Inflammatory macrophage treated with lipopolysaccharide for 4 hours (primary cell): ENCODE results near the gene MGAT5.

ENCODE experiments used
- DNase-seq: peaks from one replicate; pipeline ENCODE4 v3.0.0-alpha.2; 2020

Gene MGAT5

DNA sequence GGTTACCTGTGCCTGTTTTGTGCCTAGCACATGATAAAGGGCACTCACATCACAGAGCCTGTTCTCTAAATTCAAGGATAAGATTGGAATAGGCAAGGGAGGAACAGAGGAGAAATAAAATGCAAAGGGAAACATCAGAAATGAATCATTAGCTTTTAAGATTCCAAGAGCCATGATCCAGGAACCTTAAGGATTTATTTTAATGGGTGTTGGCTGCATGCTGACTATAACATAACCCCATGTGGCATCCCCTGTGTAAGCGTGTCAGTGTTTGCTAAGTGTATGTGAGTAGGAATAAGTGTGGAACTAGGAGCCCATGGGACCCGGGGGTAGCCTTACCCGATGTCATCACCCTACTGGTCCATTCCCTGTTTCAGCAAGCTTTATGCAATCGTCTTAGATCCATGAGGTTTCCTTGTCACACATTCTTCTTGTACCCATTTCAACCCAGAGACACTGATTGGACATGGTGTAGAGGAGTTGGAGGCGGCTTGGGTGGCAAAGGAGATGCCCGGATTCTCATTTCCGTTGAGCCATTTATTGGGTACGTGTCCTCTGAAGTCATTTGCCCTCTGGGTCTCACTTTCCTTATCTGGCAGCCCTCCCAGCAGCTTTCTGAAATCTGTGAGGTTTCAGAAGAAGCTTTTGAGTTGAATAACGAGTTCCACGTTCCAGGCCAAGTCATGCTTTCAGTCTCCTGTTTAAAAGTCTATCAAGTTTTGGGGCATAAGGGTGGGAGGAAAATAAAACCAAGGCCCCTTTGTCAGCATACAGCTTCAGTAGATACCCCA is 117.0 kb downstream of the MGAT5 start:
- no peak for DNase-seq

GRCh38 chr2:134372141-134372540 is 118.3 kb downstream of the MGAT5 start:
- DNase-seq, result no peak

GRCh38 chr2:134372611-134373131 is 118.8 kb downstream of the MGAT5 start:
- no peak for DNase-seq

- no peak for DNase-seq
Observed at GRCh38 chr2:134375935-134376334, 122.1 kb downstream of the MGAT5 start.

GRCh38 chr2:134377730-134378129 is 123.9 kb downstream of the MGAT5 start:
- no peak for DNase-seq

DNA sequence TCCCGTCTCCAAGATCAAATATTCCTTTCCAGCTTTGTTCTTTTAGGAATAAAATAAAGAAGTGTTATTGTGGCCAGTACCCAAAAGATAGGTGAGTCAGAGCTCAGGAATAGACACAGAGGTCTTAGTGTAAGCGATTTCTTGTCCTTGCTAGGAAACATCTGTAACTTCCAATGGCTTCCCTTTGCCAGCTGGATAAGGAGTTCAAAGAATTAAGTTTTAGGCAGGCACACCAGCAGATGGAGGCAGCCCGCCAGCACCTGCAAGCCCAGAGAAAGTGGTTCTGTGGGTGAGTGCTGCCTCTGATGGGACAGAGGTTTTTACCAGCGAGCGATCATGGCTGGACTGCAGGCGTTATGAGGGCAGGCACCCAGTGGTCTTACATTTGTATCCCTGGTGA is 125.4 kb downstream of the MGAT5 start:
- DNase-seq, result no peak

DNA sequence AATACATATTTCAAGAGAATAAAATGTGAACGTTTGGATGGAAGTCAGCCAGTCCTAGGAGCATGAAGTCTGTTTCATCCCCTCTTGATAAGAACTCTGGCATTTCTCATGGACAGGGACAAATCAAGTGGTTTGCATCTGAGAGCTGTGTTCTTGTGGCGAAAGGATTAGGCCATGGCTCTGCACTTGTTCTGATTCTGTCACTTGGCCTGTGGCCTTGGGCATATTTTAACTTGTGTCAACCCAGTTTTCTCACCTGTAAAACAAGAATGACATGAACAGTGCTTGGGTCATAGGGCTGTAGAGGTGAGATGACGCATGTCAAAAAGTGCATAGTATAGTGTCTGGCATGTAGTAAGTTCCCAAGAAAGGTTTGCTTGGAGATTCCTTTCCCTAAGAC is 125.8 kb downstream of the MGAT5 start:
- DNase-seq, result no peak

- no peak for DNase-seq
Observed at GRCh38 chr2:134381141-134381540, 127.3 kb downstream of the MGAT5 start.

DNA sequence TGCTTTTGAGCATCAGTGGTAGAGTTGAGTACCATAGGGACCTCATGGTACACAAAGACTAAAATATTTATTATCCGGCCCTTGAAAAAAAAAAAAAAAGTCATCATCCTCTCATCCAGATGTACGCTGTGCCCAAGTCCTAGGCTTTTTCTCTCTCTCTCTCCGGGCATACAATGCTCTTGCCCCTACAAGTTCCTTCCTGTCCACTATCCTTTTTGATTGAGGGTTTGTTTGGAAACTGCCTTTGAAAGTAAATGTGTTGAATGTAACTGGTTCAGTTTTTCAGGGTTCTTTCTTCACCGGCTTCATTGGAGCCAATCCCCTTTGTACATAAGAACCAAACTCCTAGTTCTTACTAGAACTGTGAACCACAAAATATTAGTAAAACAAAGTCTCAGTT is 130.3 kb downstream of the MGAT5 start:
- DNase-seq, result no peak

DNA sequence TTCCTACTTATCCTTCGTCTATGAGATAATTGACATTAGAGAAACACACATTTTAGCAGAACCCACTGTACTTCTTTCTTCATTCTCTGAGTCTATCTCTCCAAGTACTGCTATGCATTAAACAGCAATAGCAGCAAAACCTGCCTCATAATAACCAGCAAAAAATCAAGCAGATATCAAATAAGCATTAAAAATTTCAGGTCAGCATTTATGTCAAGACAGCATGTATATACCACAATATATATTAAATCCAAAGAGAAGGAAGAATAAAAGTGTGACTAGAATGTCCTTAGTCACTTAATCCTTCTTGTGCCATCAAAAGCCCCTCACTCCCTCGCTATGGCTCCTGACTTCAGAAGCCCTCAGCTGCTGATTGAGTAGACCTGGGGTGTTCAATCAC is 131.3 kb downstream of the MGAT5 start:
- DNase-seq, result no peak

GRCh38 chr2:134386310-134386709 is 132.4 kb downstream of the MGAT5 start:
- no peak for DNase-seq

DNA sequence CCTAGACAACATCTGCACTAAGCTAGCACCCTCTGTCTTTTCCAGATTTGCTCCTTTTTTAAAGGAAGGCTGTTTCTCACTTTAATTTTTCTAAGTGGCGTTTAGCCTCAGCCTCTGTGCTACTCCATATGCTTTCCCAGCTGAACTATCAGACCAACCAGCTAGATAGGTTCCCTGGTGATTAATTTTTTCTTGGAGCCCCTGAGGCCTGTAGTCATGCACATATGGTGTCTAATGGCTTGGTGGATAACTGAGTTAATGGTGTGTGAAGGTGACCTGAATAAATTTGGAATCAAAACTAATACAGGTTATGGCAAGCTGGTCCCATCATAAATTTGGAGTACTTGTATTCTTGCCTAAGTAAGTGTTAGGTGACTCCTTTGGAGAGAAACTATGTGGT is 135.5 kb downstream of the MGAT5 start:
- DNase-seq, result no peak

DNA sequence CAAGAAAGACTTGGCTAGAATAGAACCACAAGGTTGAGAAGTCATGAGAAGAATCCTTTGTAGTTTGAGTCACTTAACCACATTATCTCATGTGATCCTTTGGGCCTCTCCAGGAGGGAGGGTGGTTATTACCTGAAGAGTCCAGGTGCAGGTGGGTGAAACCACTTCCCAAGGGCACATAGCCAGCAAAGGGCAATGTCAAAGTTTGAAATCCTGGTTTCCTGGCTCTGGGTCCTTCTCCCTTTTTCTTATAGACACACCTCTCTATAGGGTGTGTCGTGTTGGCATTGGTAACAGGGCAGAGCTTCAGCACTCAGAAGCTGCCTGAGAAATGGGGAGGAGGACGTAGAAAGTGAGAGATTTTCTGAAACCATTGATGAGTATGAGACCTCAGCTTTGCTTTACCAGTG is 137.9 kb downstream of the MGAT5 start:
- no peak for DNase-seq

- no peak for DNase-seq
Observed at GRCh38 chr2:134392442-134393074, 138.7 kb downstream of the MGAT5 start.

GRCh38 chr2:134393075-134393461 is 139.2 kb downstream of the MGAT5 start:
- DNase-seq, result no peak

DNA sequence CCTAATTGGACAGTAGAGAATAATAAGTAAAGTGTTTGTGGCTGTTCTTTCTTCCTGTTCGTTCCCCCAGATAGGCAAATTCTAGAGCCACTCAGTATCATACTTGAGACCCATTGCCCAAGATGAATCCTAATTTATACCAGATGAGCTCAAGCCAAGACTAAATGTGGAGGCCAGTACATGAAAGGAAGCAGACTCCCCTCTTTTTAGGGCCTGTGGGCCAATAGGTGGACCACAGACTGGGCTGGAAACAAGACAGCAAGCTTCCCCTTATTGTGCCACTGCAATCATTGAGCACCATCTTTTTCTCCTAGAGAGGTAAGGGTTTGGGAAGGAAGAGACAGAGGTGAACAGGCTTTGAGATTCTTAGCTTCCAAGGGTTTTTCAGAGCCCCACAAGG is 141.9 kb downstream of the MGAT5 start:
- no peak for DNase-seq

- no peak for DNase-seq
Observed at GRCh38 chr2:134396493-134396892, 142.6 kb downstream of the MGAT5 start.

- no peak for DNase-seq
Observed at GRCh38 chr2:134397146-134397896, 143.4 kb downstream of the MGAT5 start.

- DNase-seq, result no peak
Observed at GRCh38 chr2:134398300-134398699, 144.4 kb downstream of the MGAT5 start.

GRCh38 chr2:134399096-134399495 is 145.2 kb downstream of the MGAT5 start:
- DNase-seq, result no peak

DNA sequence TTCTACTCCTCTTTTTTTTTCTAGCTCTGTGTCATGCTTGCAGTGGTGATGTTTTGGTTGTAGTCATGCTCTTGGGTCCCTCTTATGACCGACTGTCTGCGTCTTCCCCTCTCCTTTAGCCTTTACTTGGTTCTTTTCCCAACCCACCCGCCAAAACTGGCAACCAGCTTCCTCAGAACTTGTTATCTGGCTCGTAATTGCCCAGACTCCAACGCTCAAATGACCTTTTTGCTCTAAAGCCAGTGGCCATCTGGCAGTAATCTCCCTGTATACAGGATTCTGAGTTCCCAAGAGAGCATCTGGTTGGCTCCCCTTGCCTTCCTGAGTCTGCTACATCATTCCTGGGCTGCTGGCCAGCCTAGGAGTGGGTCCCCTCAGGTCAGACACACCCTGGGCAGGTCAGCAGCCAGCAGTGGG is 147.2 kb downstream of the MGAT5 start:
- DNase-seq, result no peak

DNA sequence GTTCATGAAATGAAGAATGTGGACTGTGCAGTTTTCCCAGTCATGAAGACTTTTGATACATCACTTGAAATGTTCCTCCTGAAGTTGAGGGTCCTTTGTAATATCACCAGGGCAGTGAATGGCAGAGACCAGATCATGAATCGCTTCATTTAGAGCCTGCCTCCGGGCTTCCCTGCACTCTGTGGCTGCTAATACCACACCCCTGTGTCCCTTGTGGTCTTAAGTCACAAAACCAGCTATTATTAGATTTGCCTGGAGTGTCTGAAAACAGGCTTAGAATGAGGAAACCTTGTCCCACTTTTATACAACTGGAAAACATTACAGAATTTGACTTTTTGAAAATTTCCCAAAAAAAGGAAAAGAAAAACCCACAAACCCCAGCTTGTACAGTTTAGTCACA is 147.9 kb downstream of the MGAT5 start:
- no peak for DNase-seq

DNA sequence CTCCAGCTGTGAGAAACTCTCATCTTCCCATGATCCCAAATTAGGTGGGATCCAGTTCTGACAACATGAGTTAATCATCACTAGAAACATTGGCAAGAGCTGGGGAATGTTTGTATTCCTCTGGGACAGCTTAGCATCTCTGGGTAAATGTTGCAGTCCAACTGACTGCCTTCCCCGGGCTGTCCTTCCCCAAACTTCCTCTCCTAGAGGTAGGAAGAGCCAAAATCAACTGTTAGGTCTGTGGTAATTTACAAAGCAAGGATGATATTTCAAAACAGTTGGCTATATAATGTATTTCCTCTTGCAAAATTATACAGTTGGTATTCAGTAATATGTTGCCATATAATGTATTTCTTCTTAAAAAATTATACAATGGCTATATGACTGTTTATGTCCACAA is 148.5 kb downstream of the MGAT5 start:
- peak; percentile 31 for DNase-seq

DNA sequence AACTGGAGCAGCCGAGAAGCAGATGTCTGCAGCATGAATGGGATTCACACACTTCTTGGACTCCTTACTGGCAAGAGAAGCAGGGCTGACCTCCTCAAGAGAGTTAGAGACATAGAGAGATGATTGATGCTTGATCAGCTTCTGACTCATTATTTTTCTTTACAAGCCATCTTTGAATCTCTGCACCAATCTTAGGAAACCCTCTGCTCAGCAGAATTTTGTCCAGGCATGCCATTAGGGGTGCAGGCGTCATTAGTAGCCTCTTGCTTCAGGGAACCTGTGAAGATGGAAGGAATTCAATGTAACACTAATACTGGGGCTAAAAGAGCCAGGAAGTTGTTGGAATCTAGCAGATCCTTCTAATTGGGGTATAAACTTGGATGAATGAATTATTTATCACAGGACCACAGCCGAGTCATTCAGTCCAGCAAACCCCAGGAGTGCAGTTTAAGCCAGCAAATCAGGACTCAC is 151.8 kb downstream of the MGAT5 start:
- DNase-seq, result no peak
